ENCODE measurements around the gene STIM1. TPM values are rescaled to one million over a fixed set of nuclear protein-coding genes. Genes with fewer than 3 reads are reported as not detected.
A peak's percentile ranks its signal among the peaks of the same experiment; 100 is the strongest.

STIM1 gene
- total RNA-seq, 4 donors from 2014 or later, result 42.4 to 114 (median 72.8) TPM

- WGBS, 2 donors (ENCODE audit: low coverage in 1 of 2), result 84 to 100% methylated on average over 2 to 3 of the region's 3 CpGs
- no peak overlapping the region for H3K4me3 ChIP-seq
- no peak overlapping the region for H3K27ac ChIP-seq
- peaks cover 0 to 9% (median 0%) of the 10 kb centered on the region in 3 donors for H3K4me1 ChIP-seq
- no peak for ATAC-seq
- no peaks in the 10 kb centered on the region for H3K9me3 ChIP-seq
- no peaks in the 10 kb centered on the region for H3K36me3 ChIP-seq
- H3K27me3 ChIP-seq, result no peaks in the 10 kb centered on the region
- TF ChIP-seq, protein P1, sequence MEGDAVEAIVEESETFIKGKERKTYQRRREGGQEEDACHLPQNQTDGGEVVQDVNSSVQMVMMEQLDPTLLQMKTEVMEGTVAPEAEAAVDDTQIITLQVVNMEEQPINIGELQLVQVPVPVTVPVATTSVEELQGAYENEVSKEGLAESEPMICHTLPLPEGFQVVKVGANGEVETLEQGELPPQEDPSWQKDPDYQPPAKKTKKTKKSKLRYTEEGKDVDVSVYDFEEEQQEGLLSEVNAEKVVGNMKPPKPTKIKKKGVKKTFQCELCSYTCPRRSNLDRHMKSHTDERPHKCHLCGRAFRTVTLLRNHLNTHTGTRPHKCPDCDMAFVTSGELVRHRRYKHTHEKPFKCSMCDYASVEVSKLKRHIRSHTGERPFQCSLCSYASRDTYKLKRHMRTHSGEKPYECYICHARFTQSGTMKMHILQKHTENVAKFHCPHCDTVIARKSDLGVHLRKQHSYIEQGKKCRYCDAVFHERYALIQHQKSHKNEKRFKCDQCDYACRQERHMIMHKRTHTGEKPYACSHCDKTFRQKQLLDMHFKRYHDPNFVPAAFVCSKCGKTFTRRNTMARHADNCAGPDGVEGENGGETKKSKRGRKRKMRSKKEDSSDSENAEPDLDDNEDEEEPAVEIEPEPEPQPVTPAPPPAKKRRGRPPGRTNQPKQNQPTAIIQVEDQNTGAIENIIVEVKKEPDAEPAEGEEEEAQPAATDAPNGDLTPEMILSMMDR (IDR thresholded peaks at IDR 0.05), result no peak
- TF ChIP-seq EP300 (IDR thresholded peaks at IDR 0.05) (no peak), POLR2A (IDR thresholded peaks at IDR 0.05) (no peak), POLR2AphosphoS5 (IDR thresholded peaks at IDR 0.05) (no peak)
These were observed 161.7 kb downstream of the STIM1 start for GRCh38 chr11:4017129-4017528.

DNA sequence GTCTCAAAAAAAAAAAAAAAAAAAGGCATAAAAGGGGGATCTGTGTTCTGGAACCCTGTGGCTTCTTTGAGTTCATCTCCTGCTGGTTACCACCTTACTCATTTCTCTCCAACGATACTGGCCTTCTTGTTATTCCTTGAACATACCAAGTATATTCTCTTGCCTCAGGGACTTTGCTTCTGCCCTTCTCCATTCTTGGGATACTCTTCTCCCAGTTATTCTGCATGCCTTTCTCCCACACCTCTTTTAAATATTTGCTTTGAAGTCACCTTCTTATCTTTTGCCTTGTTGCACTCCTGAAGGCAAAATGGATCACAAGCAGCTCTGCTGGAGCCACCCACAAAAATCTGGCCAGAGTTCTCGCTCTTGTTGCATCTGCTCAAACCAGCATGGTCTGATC, 163.2 kb downstream of the STIM1 start:
- Histone ChIP-seq H3K27me3 (no peaks in the 10 kb centered on the region), H3K27ac (no peak overlapping the region), H3K4me3 (no peak overlapping the region), H3K9me3 (no peaks in the 10 kb centered on the region), H3K36me3 (no peaks in the 10 kb centered on the region), H3K4me1 (peaks cover 0 to 9% (median 0%) of the 10 kb centered on the region in 3 donors)
- no peak for ATAC-seq
- 87 to 88% methylated on average over 1 to 2 of the region's 2 CpGs for WGBS, 2 donors (ENCODE audit: low coverage in 1 of 2)
- TF ChIP-seq, protein P1 (IDR thresholded peaks at IDR 0.05), result no peak
- TF ChIP-seq POLR2AphosphoS5 (IDR thresholded peaks at IDR 0.05) (no peak), POLR2A (IDR thresholded peaks at IDR 0.05) (no peak)

- TF ChIP-seq POLR2AphosphoS5 (IDR thresholded peaks at IDR 0.05) (no peak), EP300 (IDR thresholded peaks at IDR 0.05) (no peak), POLR2A (IDR thresholded peaks at IDR 0.05) (no peak)
- TF ChIP-seq, protein P1 (IDR thresholded peaks at IDR 0.05), result no peak
- 54 to 55% methylated on average over 3 of the region's 3 CpGs for WGBS, 2 donors (ENCODE audit: low coverage in 1 of 2)
- Histone ChIP-seq H3K36me3 (peaks cover 0 to 4% of the 10 kb centered on the region in 2 donors), H3K27ac (no peak overlapping the region), H3K4me3 (no peak overlapping the region), H3K27me3 (no peaks in the 10 kb centered on the region), H3K4me1 (peaks cover 5 to 21% (median 5%) of the 10 kb centered on the region in 3 donors), H3K9me3 (no peaks in the 10 kb centered on the region)
- ATAC-seq, result no peak
These were observed 164.4 kb downstream of the STIM1 start for GRCh38 chr11:4019891-4020290.

DNA sequence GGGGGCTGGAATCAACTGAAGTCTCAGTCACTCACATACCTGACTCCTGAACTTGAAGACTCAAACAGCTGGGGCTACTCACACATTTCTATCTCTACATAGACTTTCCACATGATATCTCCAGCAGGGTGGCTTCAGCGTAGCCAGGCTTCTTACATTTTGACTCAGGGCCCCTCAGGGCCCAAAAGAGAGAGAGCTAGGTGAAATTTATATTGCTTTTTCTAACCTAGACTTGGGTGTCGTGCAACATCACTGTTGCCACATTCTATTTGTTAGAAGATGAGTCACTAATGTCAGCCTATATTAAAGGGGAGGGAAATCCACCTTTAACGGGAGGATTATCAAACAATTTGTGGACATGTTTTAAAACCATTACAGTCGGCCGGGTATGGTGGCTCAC, 167.2 kb downstream of the STIM1 start:
- ATAC-seq, result no peak
- 86 to 92% methylated on average over 2 to 5 of the region's 5 CpGs for WGBS, 2 donors (ENCODE audit: low coverage in 1 of 2)
- no peak overlapping the region for H3K4me3 ChIP-seq
- peaks cover 0 to 4% of the 10 kb centered on the region in 2 donors for H3K36me3 ChIP-seq
- no peaks in the 10 kb centered on the region for H3K9me3 ChIP-seq
- H3K27me3 ChIP-seq, result no peaks in the 10 kb centered on the region
- no peak overlapping the region for H3K27ac ChIP-seq
- TF ChIP-seq EP300 (IDR thresholded peaks at IDR 0.05), result no peak
- peaks cover 19 to 40% (median 29%) of the 10 kb centered on the region in 3 donors for H3K4me1 ChIP-seq

GRCh38 chr11:4025248-4025966, 169.9 kb downstream of the STIM1 start:
- Histone ChIP-seq H3K4me3 (no peak overlapping the region), H3K9me3 (no peaks in the 10 kb centered on the region), H3K4me1 (peaks cover 19 to 59% (median 33%) of the 10 kb centered on the region in 3 donors), H3K27ac (peak overlapping the region; percentile 75 to 84 (median 78)), H3K27me3 (no peaks in the 10 kb centered on the region), H3K36me3 (peaks cover 0 to 4% of the 10 kb centered on the region in 2 donors)
- WGBS, 2 donors (ENCODE audit: low coverage in 1 of 2), result 9 to 23% methylated on average over 2 to 3 of the region's 3 CpGs
- peak; percentile 61 for ATAC-seq
- TF ChIP-seq POLR2AphosphoS5 (IDR thresholded peaks at IDR 0.05), result peak; percentile 49
- TF ChIP-seq, protein P1 (IDR thresholded peaks at IDR 0.05), result no peak

All from gastroesophageal sphincter (tissue), 4 donors.